ENCODE results near the gene IL17RD.

The IL17RD gene

GRCh38 chr3:57130571-57131209 lies 34.5 kb downstream of the IL17RD start:
- no peak for DNase-seq (ENCODE audit: low read depth in 3 of 3)

GRCh38 chr3:57128826-57129667 lies 36.1 kb downstream of the IL17RD start:
- no peak for DNase-seq (ENCODE audit: low read depth in 3 of 3)

- DNase-seq (ENCODE audit: low read depth in 3 of 3), result no peak
These were observed 37.1 kb downstream of the IL17RD start for GRCh38 chr3:57127891-57128518.

- DNase-seq (ENCODE audit: low read depth in 3 of 3), result no peak
These were observed 38.9 kb downstream of the IL17RD start for GRCh38 chr3:57126244-57126643.

- no peak for DNase-seq (ENCODE audit: low read depth in 3 of 3)
These were observed 44.5 kb downstream of the IL17RD start for GRCh38 chr3:57120451-57121174.

- DNase-seq (ENCODE audit: low read depth in 3 of 3), result no peak
These were observed 45.1 kb downstream of the IL17RD start for GRCh38 chr3:57120040-57120439.

- DNase-seq (ENCODE audit: low read depth in 3 of 3), result no peak
These were observed 46.9 kb downstream of the IL17RD start for GRCh38 chr3:57118254-57118653.

- DNase-seq (ENCODE audit: low read depth in 3 of 3), result no peak
These were observed 48.7 kb downstream of the IL17RD start for GRCh38 chr3:57116501-57116900.

- DNase-seq (ENCODE audit: low read depth in 3 of 3), result no peak
These were observed 52.9 kb downstream of the IL17RD start for GRCh38 chr3:57112206-57112605.

- DNase-seq (ENCODE audit: low read depth in 3 of 3), result no peak
These were observed 54.4 kb downstream of the IL17RD start for GRCh38 chr3:57110798-57111197.

GRCh38 chr3:57110214-57110613 lies 54.9 kb downstream of the IL17RD start:
- no peak for DNase-seq (ENCODE audit: low read depth in 3 of 3)

GRCh38 chr3:57109437-57110199 lies 55.5 kb downstream of the IL17RD start:
- no peak for DNase-seq (ENCODE audit: low read depth in 3 of 3)

- no peak for DNase-seq (ENCODE audit: low read depth in 3 of 3)
These were observed 56.5 kb downstream of the IL17RD start for GRCh38 chr3:57108684-57109083.

- no peak for DNase-seq (ENCODE audit: low read depth in 3 of 3)
These were observed 59.6 kb downstream of the IL17RD start for GRCh38 chr3:57105585-57105984.

- DNase-seq (ENCODE audit: low read depth in 3 of 3), result peak; percentile 23 to 55 (median 50)
These were observed 65.0 kb downstream of the IL17RD start for GRCh38 chr3:57100046-57100695.

- no peak for DNase-seq (ENCODE audit: low read depth in 3 of 3)
These were observed 66.5 kb downstream of the IL17RD start for GRCh38 chr3:57098418-57099310.

GRCh38 chr3:57097536-57097935 lies 67.6 kb downstream of the IL17RD start:
- DNase-seq (ENCODE audit: low read depth in 3 of 3), result no peak

- no peak for DNase-seq (ENCODE audit: low read depth in 3 of 3)
These were observed 69.8 kb downstream of the IL17RD start for GRCh38 chr3:57095363-57095762.

- no peak for DNase-seq (ENCODE audit: low read depth in 3 of 3)
These were observed 70.6 kb downstream of the IL17RD start for GRCh38 chr3:57094575-57094974.

All from stimulated activated CD4-positive, alpha-beta T cell treated with anti-CD3 and anti-CD28 coated beads, TNF-alpha, amount 100 ng/mL, for 48 hours (primary cell).